Naive thymus-derived CD4-positive, alpha-beta T cell (primary cell): Measurements from ENCODE around the gene FRMD8. TPM values are rescaled to one million over a fixed set of nuclear protein-coding genes. Genes with fewer than 3 reads are reported as not detected.

Experiments used
- ATAC-seq: fragments of 150-1000 bp; cut with Tn5 transposase; 2 replicates; pipeline ENCODE4 v1.10.0; 2021; ENCODE audit warnings: mild to moderate bottlenecking, moderate library complexity
- CTCF ChIA-PET: fragments of 350-600 bp; sonication (Branson Sonifier 250); formaldehyde crosslinking; loops from one replicate; lab custom pipeline; 2021; ENCODE audit warnings: antibody characterized with exemption; lab: Charles Lee
- POLR2A ChIA-PET: fragments of 350-600 bp; sonication (Branson Sonifier 250); formaldehyde crosslinking; loops from one replicate; lab custom pipeline; 2021; ENCODE audit warnings: antibody characterized with exemption, inconsistent platforms; lab: Charles Lee
- DNase-seq, 9 donors: peaks; one replicate each; pipeline versions ENCODE4 v3.0.0 to v3.0.0-alpha.2; 2020 to 2022; ENCODE audit warnings: mixed read lengths in 1 of 9
- H3K27ac ChIP-seq: one replicate; pipeline ENCODE4 v1.7.0; 2013; ENCODE audit warnings: mild to moderate bottlenecking, low read depth, low read length, moderate library complexity
- H3K27me3 ChIP-seq, 2 donors: one replicate each; pipeline ENCODE4 v1.7.0; 2013; ENCODE audit warnings: low read length in 2 of 2, mild to moderate bottlenecking in 2 of 2, moderate library complexity in 2 of 2; ENCODE audit not compliant: control insufficient read depth in 2 of 2, insufficient read depth in 2 of 2
- H3K36me3 ChIP-seq, 3 experiments: 1 replicate in 2 of 3; 2 replicates in 1 of 3; pipeline ENCODE4 v1.7.0; 2013; ENCODE audit warnings: low read length in 3 of 3, mild to moderate bottlenecking in 3 of 3, moderate library complexity in 1 of 3; ENCODE audit not compliant: insufficient read depth in 3 of 3, control insufficient read depth in 2 of 3
- H3K4me1 ChIP-seq, 2 donors: one replicate each; pipeline ENCODE4 v1.7.0; 2013; ENCODE audit warnings: low read length in 2 of 2, mild to moderate bottlenecking in 2 of 2, moderate library complexity in 1 of 2; ENCODE audit not compliant: control insufficient read depth in 2 of 2, insufficient read depth in 2 of 2
- H3K4me3 ChIP-seq: 2 replicates; pipeline ENCODE4 v1.7.0; 2013; ENCODE audit warnings: mild to moderate bottlenecking, low read length
- H3K9me3 ChIP-seq, 3 experiments: 1 replicate in 2 of 3; 2 replicates in 1 of 3; pipeline ENCODE4 v1.7.0; 2013; ENCODE audit warnings: low read length in 3 of 3; ENCODE audit not compliant: control insufficient read depth in 2 of 3
- H3K27ac Mint-ChIP-seq, 9 donors: one replicate each; pipeline ENCODE4 v1.8.0; 2020 to 2022; ENCODE audit warnings: mixed read lengths in 9 of 9, mild to moderate bottlenecking in 8 of 9, moderate library complexity in 5 of 9, inconsistent platforms in 2 of 9
- H3K27me3 Mint-ChIP-seq, 5 donors: one replicate each; pipeline ENCODE4 v1.8.0; 2021 to 2022; ENCODE audit warnings: mixed read lengths in 5 of 5, mild to moderate bottlenecking in 1 of 5
- H3K36me3 Mint-ChIP-seq, 5 donors: one replicate each; pipeline ENCODE4 v1.8.0; 2020 to 2022; ENCODE audit warnings: mixed read lengths in 5 of 5, mild to moderate bottlenecking in 3 of 5, inconsistent platforms in 1 of 5
- H3K4me1 Mint-ChIP-seq, 7 donors: one replicate each; pipeline ENCODE4 v1.8.0; 2020 to 2022; ENCODE audit warnings: mixed read lengths in 7 of 7, mild to moderate bottlenecking in 3 of 7, inconsistent platforms in 1 of 7
- H3K4me3 Mint-ChIP-seq, 10 donors: one replicate each; pipeline ENCODE4 v1.8.0; 2020 to 2022; ENCODE audit warnings: mild to moderate bottlenecking in 10 of 10, mixed read lengths in 10 of 10, moderate library complexity in 6 of 10, inconsistent platforms in 2 of 10
- H3K9me3 Mint-ChIP-seq, 11 donors: one replicate each; pipeline ENCODE4 v1.8.0; 2020 to 2022; ENCODE audit warnings: mixed read lengths in 11 of 11, mild to moderate bottlenecking in 4 of 11, inconsistent platforms in 1 of 11, moderate library complexity in 1 of 11
- intact Hi-C, 2 donors: fragments of 100-400 bp; cut with micrococcal nuclease; formaldehyde crosslinking; loops; one replicate each; pipeline ENCODE4 v1.15.1; 2023
- polyA plus RNA-seq, 2 donors: library from polyadenylated mRNA; unstranded; fragments of 300-500 nt; fragmentation: Illumina TruSeq; gene quantifications; one replicate each; pipeline ENCODE4 v1.2.3, GENCODE V29; 2021
- total RNA-seq, 6 experiments: library from RNA in 5 of 6; stranded (reverse) in 5 of 6; gene quantifications; 1 replicate in 5 of 6; 2 replicates in 1 of 6; pipeline ENCODE4 v1.2.3 and lab custom pipeline; 2021 to 2026

Gene FRMD8
- total and polyA plus RNA-seq, 7 experiments from 2014 or later: 28.9 to 66.8 (median 44.7) TPM

- ChIA-PET CTCF (interaction anchor here (1.4 to 1.9 kb wide), 2 partner anchors 14 to 144 kb away, joined by 4 to 7 read pairs; no protein-coding TSS in a partner anchor), POLR2A (interaction anchor here (2.4 to 3.1 kb wide), 3 partner anchors 132 to 143 kb away, joined by 9 to 21 read pairs (median 15); partner anchors contain the start of gene MALAT1)
- Histone ChIP-seq H3K9me3 (no peaks in the 10 kb centered on the region), H3K4me1 (no peaks in the 10 kb centered on the region), H3K27me3 (no peaks in the 10 kb centered on the region), H3K27ac (no peak overlapping the region), H3K4me3 (no peak overlapping the region), H3K36me3 (no peaks in the 10 kb centered on the region)
- Mint-ChIP-seq H3K4me1 (peaks cover 0 to 9% (median 0%) of the 10 kb centered on the region in 7 donors), H3K36me3 (no peaks in the 10 kb centered on the region), H3K4me3 (no peak overlapping the region), H3K9me3 (no peaks in the 10 kb centered on the region), H3K27ac (no peak overlapping the region), H3K27me3 (no peaks in the 10 kb centered on the region)
- intact Hi-C loops: loop anchor here (1.0 to 5.0 kb wide), 7 partner anchors 16 to 222 kb away; partner anchors contain the start of gene SLC25A45 (in 1 of the 2)
- peak in 7 of 9 donors; percentile 47 to 71 (median 59) for DNase-seq
- peak; percentile 82 for ATAC-seq
These were observed 20.1 kb upstream of the FRMD8 start for GRCh38 chr11:65366340-65366773.

- Mint-ChIP-seq H3K4me3 (no peak overlapping the region), H3K27ac (peak overlapping the region in 2 of 9 donors; percentile 56 to 67), H3K4me1 (peaks cover 0 to 6% (median 0%) of the 10 kb centered on the region in 7 donors), H3K9me3 (no peaks in the 10 kb centered on the region), H3K27me3 (no peaks in the 10 kb centered on the region), H3K36me3 (no peaks in the 10 kb centered on the region)
- no peak overlapping the region for H3K4me3 ChIP-seq
- ChIA-PET CTCF (interaction anchor here (0.7 to 1.0 kb wide), 2 partner anchors 145 to 253 kb away, joined by 3 read pairs; partner anchors contain the start of gene ZNHIT2), POLR2A (interaction anchor here (0.6 to 1.7 kb wide), 7 partner anchors 8 to 137 kb away, joined by 3 to 4 read pairs (median 3); partner anchors contain the start of gene MALAT1)
- H3K4me1 ChIP-seq: no peaks in the 10 kb centered on the region
- intact Hi-C loops: no loop called here
- peaks cover 0 to 6% (median 0%) of the 10 kb centered on the region in 3 experiments for H3K36me3 ChIP-seq
- H3K27ac ChIP-seq: no peak overlapping the region
- H3K9me3 ChIP-seq: no peaks in the 10 kb centered on the region
- DNase-seq (no peak), ATAC-seq (no peak)
- H3K27me3 ChIP-seq: no peaks in the 10 kb centered on the region
These were observed 15.8 kb upstream of the FRMD8 start for GRCh38 chr11:65370659-65371049.

GRCh38 chr11:65373839-65374580 lies 12.4 kb upstream of the FRMD8 start:
- CTCF ChIA-PET: no interaction called here

GRCh38 chr11:65375012-65375411 lies 11.4 kb upstream of the FRMD8 start:
- no peak overlapping the region for H3K27ac ChIP-seq
- H3K9me3 ChIP-seq: no peaks in the 10 kb centered on the region
- H3K36me3 Mint-ChIP-seq: peaks cover 0 to 2% (median 0%) of the 10 kb centered on the region in 5 donors
- no peaks in the 10 kb centered on the region for H3K4me1 ChIP-seq
- H3K27ac Mint-ChIP-seq: peak overlapping the region in 3 of 9 donors; percentile 36 to 56 (median 56)
- POLR2A ChIA-PET: interaction anchor here (0.7 to 1.5 kb wide), 3 partner anchors 9 to 19 kb away, joined by 3 to 5 read pairs (median 5); no protein-coding TSS in a partner anchor
- no peaks in the 10 kb centered on the region for H3K27me3 Mint-ChIP-seq
- no peaks in the 10 kb centered on the region for H3K27me3 ChIP-seq
- DNase-seq: no peak
- no peaks in the 10 kb centered on the region for H3K9me3 Mint-ChIP-seq
- peaks cover 0 to 34% (median 0%) of the 10 kb centered on the region in 3 experiments for H3K36me3 ChIP-seq
- no peak overlapping the region for H3K4me3 Mint-ChIP-seq
- H3K4me1 Mint-ChIP-seq: peaks cover 0 to 11% (median under 1%) of the 10 kb centered on the region in 7 donors
- intact Hi-C loops: no loop called here
- no peak for ATAC-seq
- CTCF ChIA-PET: interaction anchor here (0.6 kb wide), 1 partner anchor 441 kb away, joined by 3 read pairs; no protein-coding TSS in a partner anchor
- H3K4me3 ChIP-seq: no peak overlapping the region

More at GRCh38 chr11:65373839-65374580, 12.4 kb upstream of the FRMD8 start:
- Histone ChIP-seq H3K4me3 (no peak overlapping the region), H3K9me3 (no peaks in the 10 kb centered on the region), H3K36me3 (peaks cover 0 to 24% (median 0%) of the 10 kb centered on the region in 3 experiments), H3K27ac (no peak overlapping the region), H3K4me1 (no peaks in the 10 kb centered on the region), H3K27me3 (no peaks in the 10 kb centered on the region)
- H3K36me3 Mint-ChIP-seq: no peaks in the 10 kb centered on the region
- no peak overlapping the region for H3K4me3 Mint-ChIP-seq
- no peak for ATAC-seq
- intact Hi-C loops: no loop called here
- H3K9me3 Mint-ChIP-seq: no peaks in the 10 kb centered on the region
- DNase-seq: no peak
- H3K4me1 Mint-ChIP-seq: peaks cover 0 to 11% (median 0%) of the 10 kb centered on the region in 7 donors
- peak overlapping the region in 4 of 9 donors; percentile 21 to 43 (median 30) for H3K27ac Mint-ChIP-seq
- POLR2A ChIA-PET: interaction anchor here (0.6 to 1.5 kb wide), 7 partner anchors 10 to 128 kb away, joined by 3 to 5 read pairs (median 3); no protein-coding TSS in a partner anchor
- no peaks in the 10 kb centered on the region for H3K27me3 Mint-ChIP-seq

- ATAC-seq (no peak), DNase-seq (no peak)
- H3K4me3 ChIP-seq: no peak overlapping the region
- intact Hi-C loops: no loop called here
- Mint-ChIP-seq H3K9me3 (no peaks in the 10 kb centered on the region), H3K4me1 (peaks cover 0 to 10% (median 3%) of the 10 kb centered on the region in 7 donors), H3K27ac (peak overlapping the region in 2 of 9 donors; percentile 28 to 67), H3K27me3 (no peaks in the 10 kb centered on the region), H3K4me3 (no peak overlapping the region), H3K36me3 (peaks cover 0 to 3% (median 0%) of the 10 kb centered on the region in 5 donors)
- CTCF ChIA-PET: interaction anchor here (1.0 kb wide), 1 partner anchor 13 kb away, joined by 3 read pairs; no protein-coding TSS in a partner anchor
- no peaks in the 10 kb centered on the region for H3K27me3 ChIP-seq
- no peak overlapping the region for H3K27ac ChIP-seq
- no peaks in the 10 kb centered on the region for H3K9me3 ChIP-seq
- H3K4me1 ChIP-seq: peaks cover 0 to 6% of the 10 kb centered on the region in 2 donors
- POLR2A ChIA-PET: interaction anchor here (0.6 to 1.2 kb wide), 5 partner anchors 40 to 915 kb away, joined by 3 read pairs; no protein-coding TSS in a partner anchor
- H3K36me3 ChIP-seq: peaks cover 0 to 36% (median 0%) of the 10 kb centered on the region in 3 experiments
These were observed 10.2 kb upstream of the FRMD8 start for GRCh38 chr11:65376138-65376713.

GRCh38 chr11:65377036-65377435 lies 9.4 kb upstream of the FRMD8 start:
- H3K36me3 ChIP-seq: peaks cover 0 to 36% (median 0%) of the 10 kb centered on the region in 3 experiments
- H3K4me3 Mint-ChIP-seq: no peak overlapping the region
- H3K36me3 Mint-ChIP-seq: peaks cover 0 to 3% (median 0%) of the 10 kb centered on the region in 5 donors
- CTCF ChIA-PET: no interaction called here
- H3K27me3 ChIP-seq: no peaks in the 10 kb centered on the region
- peaks cover 0 to 14% (median 12%) of the 10 kb centered on the region in 7 donors for H3K4me1 Mint-ChIP-seq
- no peaks in the 10 kb centered on the region for H3K27me3 Mint-ChIP-seq
- ATAC-seq (no peak), DNase-seq (no peak)
- H3K9me3 Mint-ChIP-seq: no peaks in the 10 kb centered on the region
- intact Hi-C loops: no loop called here
- no peak overlapping the region for H3K4me3 ChIP-seq
- no peak overlapping the region for H3K27ac ChIP-seq
- peaks cover 6% of the 10 kb centered on the region in 2 donors for H3K4me1 ChIP-seq
- H3K27ac Mint-ChIP-seq: no peak overlapping the region
- POLR2A ChIA-PET: no interaction called here
- no peaks in the 10 kb centered on the region for H3K9me3 ChIP-seq
